ENCODE results near the gene ADAMTS6. TPM values are rescaled to one million over a fixed set of nuclear protein-coding genes. Genes with fewer than 3 reads are reported as not detected.

The ADAMTS6 gene
- total RNA-seq, 1 donor from 2014 or later, result 17.6 TPM

GRCh38 chr5:65478336-65478735, 3.4 kb downstream of the ADAMTS6 start:
- Histone ChIP-seq H3K36me3 (ENCODE audit: control insufficient read depth, insufficient read depth, low read length) (no peaks in the 10 kb centered on the region), H3K27me3 (ENCODE audit: control insufficient read depth, insufficient read depth, low read length) (no peaks in the 10 kb centered on the region), H3K4me3 (ENCODE audit: low read depth, low read length) (no peak overlapping the region)
- DNase-seq (ENCODE audit: low read depth) (no peak), FAIRE-seq (no peak)
- TF ChIP-seq CTCF (IDR thresholded peaks at IDR 0.05; ENCODE audit: insufficient read depth, low read length, severe bottlenecking), result no peak

- no peaks in the 10 kb centered on the region for H3K36me3 ChIP-seq (ENCODE audit: control insufficient read depth, insufficient read depth, low read length)
- H3K4me3 ChIP-seq (ENCODE audit: low read depth, low read length), result no peak overlapping the region
- TF ChIP-seq CTCF (IDR thresholded peaks at IDR 0.05; ENCODE audit: insufficient read depth, low read length, severe bottlenecking), result no peak
- H3K27me3 ChIP-seq (ENCODE audit: control insufficient read depth, insufficient read depth, low read length), result no peaks in the 10 kb centered on the region
- no peak for FAIRE-seq
- no peak for DNase-seq (ENCODE audit: low read depth)
These were observed 5.8 kb downstream of the ADAMTS6 start for GRCh38 chr5:65475895-65476294.

- no peak overlapping the region for H3K4me3 ChIP-seq (ENCODE audit: low read depth, low read length)
- FAIRE-seq (no peak), DNase-seq (ENCODE audit: low read depth) (no peak)
- no peaks in the 10 kb centered on the region for H3K36me3 ChIP-seq (ENCODE audit: control insufficient read depth, insufficient read depth, low read length)
- no peaks in the 10 kb centered on the region for H3K27me3 ChIP-seq (ENCODE audit: control insufficient read depth, insufficient read depth, low read length)
- no peak for TF ChIP-seq CTCF (IDR thresholded peaks at IDR 0.05; ENCODE audit: insufficient read depth, low read length, severe bottlenecking)
These were observed 6.4 kb downstream of the ADAMTS6 start for GRCh38 chr5:65475336-65475735.

GRCh38 chr5:65474130-65474711, 7.5 kb downstream of the ADAMTS6 start:
- no peak for DNase-seq (ENCODE audit: low read depth)
- H3K27me3 ChIP-seq (ENCODE audit: control insufficient read depth, insufficient read depth, low read length), result no peaks in the 10 kb centered on the region
- H3K4me3 ChIP-seq (ENCODE audit: low read depth, low read length), result no peak overlapping the region
- FAIRE-seq, result no peak
- H3K36me3 ChIP-seq (ENCODE audit: control insufficient read depth, insufficient read depth, low read length), result no peaks in the 10 kb centered on the region
- TF ChIP-seq CTCF (IDR thresholded peaks at IDR 0.05; ENCODE audit: insufficient read depth, low read length, severe bottlenecking), result no peak

GRCh38 chr5:65468633-65469032, 13.1 kb downstream of the ADAMTS6 start:
- Histone ChIP-seq H3K27me3 (ENCODE audit: control insufficient read depth, insufficient read depth, low read length) (no peaks in the 10 kb centered on the region), H3K36me3 (ENCODE audit: control insufficient read depth, insufficient read depth, low read length) (no peaks in the 10 kb centered on the region), H3K4me3 (ENCODE audit: low read depth, low read length) (no peak overlapping the region)
- FAIRE-seq (no peak), DNase-seq (ENCODE audit: low read depth) (no peak)
- TF ChIP-seq CTCF (IDR thresholded peaks at IDR 0.05; ENCODE audit: insufficient read depth, low read length, severe bottlenecking), result no peak

GRCh38 chr5:65462139-65462705, 19.5 kb downstream of the ADAMTS6 start:
- Histone ChIP-seq H3K27me3 (ENCODE audit: control insufficient read depth, insufficient read depth, low read length) (no peaks in the 10 kb centered on the region), H3K4me3 (ENCODE audit: low read depth, low read length) (no peak overlapping the region), H3K36me3 (ENCODE audit: control insufficient read depth, insufficient read depth, low read length) (no peaks in the 10 kb centered on the region)
- no peak for FAIRE-seq
- TF ChIP-seq CTCF (IDR thresholded peaks at IDR 0.05; ENCODE audit: insufficient read depth, low read length, severe bottlenecking), result no peak
- DNase-seq (ENCODE audit: low read depth), result no peak

All from bronchial epithelial cell (primary cell).